SU-DHL-6 (cell line): ENCODE measurements around the gene COMMD6.

ENCODE experiments used
- EZH2phosphoT487 ChIP-seq: fragments of 200-600 bp; sonication (generic), shearing (Covaris generic); conservative IDR thresholded peaks from 2 replicates; pipeline ENCODE4 v1.6.1; 2018; ENCODE audit warnings: mild to moderate bottlenecking, antibody characterized with exemption, low read length, moderate library complexity, mixed read lengths
- TF ChIP-seq, protein P1 (sequence below): fragments of 200-600 bp; sonication (generic); IDR thresholded peaks from one replicate; pipeline ENCODE4 v1.5.1; 2017; ENCODE audit warnings: antibody characterized with exemption, mild to moderate bottlenecking, low read length, moderate library complexity; ENCODE audit not compliant: insufficient read depth, poor library complexity, severe bottlenecking

DNA sequence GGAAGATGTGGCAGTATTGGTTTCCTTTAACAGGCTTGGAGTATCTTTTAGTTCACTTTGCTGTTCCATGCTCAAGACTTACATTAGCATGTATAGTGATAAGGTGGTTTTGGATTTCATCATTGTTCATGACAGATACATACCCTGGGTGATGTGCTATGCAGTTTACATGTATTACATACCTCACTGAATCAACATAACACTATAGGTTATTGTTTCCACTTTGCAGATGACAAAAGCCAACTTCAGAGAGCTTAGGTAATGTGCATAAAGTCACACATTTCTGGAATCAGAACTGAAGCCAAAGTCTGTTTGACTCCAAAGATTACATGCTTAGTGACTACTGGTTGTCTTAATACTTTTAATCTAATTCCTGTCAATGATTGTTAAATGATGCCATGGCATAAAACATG lies 7.1 kb downstream of the COMMD6 start:
- TF ChIP-seq, protein P1, sequence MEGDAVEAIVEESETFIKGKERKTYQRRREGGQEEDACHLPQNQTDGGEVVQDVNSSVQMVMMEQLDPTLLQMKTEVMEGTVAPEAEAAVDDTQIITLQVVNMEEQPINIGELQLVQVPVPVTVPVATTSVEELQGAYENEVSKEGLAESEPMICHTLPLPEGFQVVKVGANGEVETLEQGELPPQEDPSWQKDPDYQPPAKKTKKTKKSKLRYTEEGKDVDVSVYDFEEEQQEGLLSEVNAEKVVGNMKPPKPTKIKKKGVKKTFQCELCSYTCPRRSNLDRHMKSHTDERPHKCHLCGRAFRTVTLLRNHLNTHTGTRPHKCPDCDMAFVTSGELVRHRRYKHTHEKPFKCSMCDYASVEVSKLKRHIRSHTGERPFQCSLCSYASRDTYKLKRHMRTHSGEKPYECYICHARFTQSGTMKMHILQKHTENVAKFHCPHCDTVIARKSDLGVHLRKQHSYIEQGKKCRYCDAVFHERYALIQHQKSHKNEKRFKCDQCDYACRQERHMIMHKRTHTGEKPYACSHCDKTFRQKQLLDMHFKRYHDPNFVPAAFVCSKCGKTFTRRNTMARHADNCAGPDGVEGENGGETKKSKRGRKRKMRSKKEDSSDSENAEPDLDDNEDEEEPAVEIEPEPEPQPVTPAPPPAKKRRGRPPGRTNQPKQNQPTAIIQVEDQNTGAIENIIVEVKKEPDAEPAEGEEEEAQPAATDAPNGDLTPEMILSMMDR = no peak
- TF ChIP-seq EZH2phosphoT487 = no peak
